Ramos (cell line): ENCODE data around the gene ESYT3.
"Not testable (repeated sequence)": the region's sequence is repeated elsewhere in the genome, so short reads cannot be mapped to it uniquely, and the experiment has no call there.

Experiments
- in situ Hi-C: fragments of 300-500 bp; cut with MboI; formaldehyde crosslinking; loops from one replicate; pipeline ENCODE4 v1.14.3; 2022; ENCODE audit warnings: low sequenced_read_pairs; ENCODE audit not compliant: unreplicated experiment

The ESYT3 gene

GRCh38 chr3:138407236-138407907 lies 27.0 kb upstream of the ESYT3 start:
- in situ Hi-C loops = no loop called here

- in situ Hi-C loops = no loop called here
Measured at GRCh38 chr3:138408751-138409570, 25.5 kb upstream of the ESYT3 start.

- in situ Hi-C loops = no loop called here
Measured at GRCh38 chr3:138412821-138413551, 21.4 kb upstream of the ESYT3 start.

GRCh38 chr3:138416236-138416635 lies 18.2 kb upstream of the ESYT3 start:
- in situ Hi-C loops = loop anchor here (5.0 kb wide), 1 partner anchor 501 kb away; no protein-coding TSS in a partner anchor

- in situ Hi-C loops = loop anchor here (5.0 kb wide), 1 partner anchor 500 kb away; no protein-coding TSS in a partner anchor
Measured at GRCh38 chr3:138417559-138417982, 16.8 kb upstream of the ESYT3 start.

GRCh38 chr3:138418601-138419206 lies 15.7 kb upstream of the ESYT3 start:
- in situ Hi-C loops = loop anchor here (5.0 kb wide), 1 partner anchor 499 kb away; no protein-coding TSS in a partner anchor

- in situ Hi-C loops = no loop called here
Measured at GRCh38 chr3:138423316-138423715, 11.1 kb upstream of the ESYT3 start.

- in situ Hi-C loops = no loop called here
Measured at GRCh38 chr3:138424323-138424722, 10.1 kb upstream of the ESYT3 start.

GRCh38 chr3:138426211-138426610 lies 8.2 kb upstream of the ESYT3 start:
- in situ Hi-C loops = no loop called here

GRCh38 chr3:138426754-138427153 lies 7.7 kb upstream of the ESYT3 start:
- in situ Hi-C loops = not testable (repeated sequence)

GRCh38 chr3:138429665-138430064 lies 4.8 kb upstream of the ESYT3 start:
- in situ Hi-C loops = no loop called here

GRCh38 chr3:138432576-138433240 lies 1.7 kb upstream of the ESYT3 start:
- in situ Hi-C loops = no loop called here

- in situ Hi-C loops = no loop called here
Measured at GRCh38 chr3:138433892-138434275, 532 bp upstream of the ESYT3 start.

- in situ Hi-C loops = no loop called here
Measured at GRCh38 chr3:138434875-138435772, 708 bp downstream of the ESYT3 start.

- in situ Hi-C loops = no loop called here
Measured at GRCh38 chr3:138435840-138436239, 1.4 kb downstream of the ESYT3 start.

- in situ Hi-C loops = no loop called here
Measured at GRCh38 chr3:138437281-138437680, 2.9 kb downstream of the ESYT3 start.

- in situ Hi-C loops = no loop called here
Measured at GRCh38 chr3:138438896-138439295, 4.5 kb downstream of the ESYT3 start.

GRCh38 chr3:138439646-138440045 lies 5.2 kb downstream of the ESYT3 start:
- in situ Hi-C loops = no loop called here

- in situ Hi-C loops = no loop called here
Measured at GRCh38 chr3:138440121-138440521, 5.7 kb downstream of the ESYT3 start.
